Endodermal cell (in vitro differentiated cells): ENCODE measurements around the gene SRR. TPM values are rescaled to one million over a fixed set of nuclear protein-coding genes. Genes with fewer than 3 reads are reported as not detected.

Source experiments
- DNase-seq: peaks from one replicate; pipeline ENCODE4 v3.0.0-alpha.2; 2017
- H3K27ac ChIP-seq: 2 replicates; pipeline ENCODE4 v1.5.1; 2013; ENCODE audit warnings: mild to moderate bottlenecking, low read depth, low read length, moderate library complexity
- H3K27me3 ChIP-seq: 2 replicates; pipeline ENCODE4 v1.6.1; 2013; ENCODE audit warnings: mild to moderate bottlenecking, low read length, moderate library complexity; ENCODE audit not compliant: insufficient read depth, control insufficient read depth, poor library complexity, severe bottlenecking
- H3K36me3 ChIP-seq: 2 replicates; pipeline ENCODE4 v1.7.0; 2013; ENCODE audit warnings: mild to moderate bottlenecking, low read length, moderate library complexity; ENCODE audit not compliant: control insufficient read depth, insufficient read depth
- H3K4me1 ChIP-seq: one replicate; pipeline ENCODE4 v1.7.0; 2013; ENCODE audit warnings: low read length; ENCODE audit not compliant: control insufficient read depth, insufficient read depth
- H3K4me3 ChIP-seq: 2 replicates; pipeline ENCODE4 v1.5.1; 2013; ENCODE audit warnings: mild to moderate bottlenecking, low read length, moderate library complexity
- H3K9ac ChIP-seq: 2 replicates; pipeline ENCODE4 v1.6.1; 2013; ENCODE audit warnings: mild to moderate bottlenecking, low read length, moderate library complexity; ENCODE audit not compliant: poor library complexity, severe bottlenecking; ENCODE audit errors: extremely low read depth
- H3K9me3 ChIP-seq: 2 replicates; pipeline ENCODE4 v1.6.1; 2013; ENCODE audit warnings: mild to moderate bottlenecking, low read length, moderate library complexity; ENCODE audit not compliant: control insufficient read depth
- H3K27ac Mint-ChIP-seq: 2 replicates; pipeline ENCODE4 v1.8.0; 2020; ENCODE audit warnings: mixed read lengths
- H3K27me3 Mint-ChIP-seq: 2 replicates; pipeline ENCODE4 v1.8.0; 2021; ENCODE audit warnings: mild to moderate bottlenecking, mixed read lengths; ENCODE audit not compliant: insufficient read depth
- H3K36me3 Mint-ChIP-seq: 2 replicates; pipeline ENCODE4 v1.8.0; 2020; ENCODE audit warnings: low read depth, mixed read lengths
- H3K4me1 Mint-ChIP-seq: 2 replicates; pipeline ENCODE4 v1.8.0; 2020; ENCODE audit warnings: mixed read lengths
- H3K4me3 Mint-ChIP-seq: 2 replicates; pipeline ENCODE4 v1.8.0; 2020; ENCODE audit warnings: mild to moderate bottlenecking, moderate library complexity, mixed read lengths
- H3K9me3 Mint-ChIP-seq: 2 replicates; pipeline ENCODE4 v1.8.0; 2020; ENCODE audit warnings: mild to moderate bottlenecking, mixed read lengths
- CTCF ChIP-seq: fragments of 200-600 bp; sonication (generic); conservative IDR thresholded peaks from 2 replicates; pipeline ENCODE4 v1.5.0; 2021; ENCODE audit warnings: antibody characterized with exemption, mild to moderate bottlenecking
- WGBS, 2 experiments: methylation state at CpG; one replicate each; pipeline versions ENCODE4 v1.1.5 to v1.1.7; 2013; ENCODE audit warnings: missing lambda C conversion rate in 2 of 2, mixed read lengths in 1 of 2; ENCODE audit not compliant: insufficient coverage in 1 of 2, insufficient read length in 1 of 2; 5-methylcytosine and 5-hydroxymethylcytosine counted together
- total RNA-seq, 2 donors: library from RNA; stranded (reverse); fragmentation: NEBNext Ultra II Directional in 1 of 2; extraction: Animal tissue kit (Norgen Biotek cat#: 25700) in 1 of 2; gene quantifications; 2 replicates in 1 of 2; 3 replicates in 1 of 2; pipeline ENCODE4 v1.2.1, GENCODE V29; 2021

Gene SRR
- total RNA-seq, 2 donors from 2014 or later, result 10.2 to 38.0 TPM

GRCh38 chr17:2357237-2357636 is 53.5 kb downstream of the SRR start:
- Histone ChIP-seq H3K27me3 (no peaks in the 10 kb centered on the region), H3K27ac (no peak overlapping the region), H3K4me3 (no peak overlapping the region), H3K9ac (no peak overlapping the region), H3K36me3 (peaks cover 8% of the 10 kb centered on the region), H3K4me1 (no peaks in the 10 kb centered on the region), H3K9me3 (no peaks in the 10 kb centered on the region)
- no peak for DNase-seq
- 90 to 97% methylated on average over 2 to 4 of the region's 4 CpGs for WGBS, 2 experiments
- H3K36me3 Mint-ChIP-seq, result peaks cover 5% of the 10 kb centered on the region
- no peaks in the 10 kb centered on the region for H3K9me3 Mint-ChIP-seq
- H3K27me3 Mint-ChIP-seq, result no peaks in the 10 kb centered on the region
- H3K27ac Mint-ChIP-seq, result no peak overlapping the region
- H3K4me3 Mint-ChIP-seq, result no peak overlapping the region
- no peaks in the 10 kb centered on the region for H3K4me1 Mint-ChIP-seq
- no peak for TF ChIP-seq CTCF

GRCh38 chr17:2357931-2358434 is 54.2 kb downstream of the SRR start:
- Histone ChIP-seq H3K27me3 (no peaks in the 10 kb centered on the region), H3K9me3 (no peaks in the 10 kb centered on the region), H3K4me1 (no peaks in the 10 kb centered on the region), H3K36me3 (peaks cover 8% of the 10 kb centered on the region), H3K9ac (no peak overlapping the region), H3K4me3 (no peak overlapping the region), H3K27ac (peak overlapping the region; percentile 4)
- Mint-ChIP-seq H3K27me3 (no peaks in the 10 kb centered on the region), H3K4me1 (no peaks in the 10 kb centered on the region), H3K4me3 (no peak overlapping the region), H3K27ac (no peak overlapping the region), H3K9me3 (no peaks in the 10 kb centered on the region), H3K36me3 (peaks cover 9% of the 10 kb centered on the region)
- TF ChIP-seq CTCF, result no peak
- no peak for DNase-seq
- WGBS, 2 experiments, result 93 to 95% methylated on average over 9 to 10 of the region's 10 CpGs

DNA sequence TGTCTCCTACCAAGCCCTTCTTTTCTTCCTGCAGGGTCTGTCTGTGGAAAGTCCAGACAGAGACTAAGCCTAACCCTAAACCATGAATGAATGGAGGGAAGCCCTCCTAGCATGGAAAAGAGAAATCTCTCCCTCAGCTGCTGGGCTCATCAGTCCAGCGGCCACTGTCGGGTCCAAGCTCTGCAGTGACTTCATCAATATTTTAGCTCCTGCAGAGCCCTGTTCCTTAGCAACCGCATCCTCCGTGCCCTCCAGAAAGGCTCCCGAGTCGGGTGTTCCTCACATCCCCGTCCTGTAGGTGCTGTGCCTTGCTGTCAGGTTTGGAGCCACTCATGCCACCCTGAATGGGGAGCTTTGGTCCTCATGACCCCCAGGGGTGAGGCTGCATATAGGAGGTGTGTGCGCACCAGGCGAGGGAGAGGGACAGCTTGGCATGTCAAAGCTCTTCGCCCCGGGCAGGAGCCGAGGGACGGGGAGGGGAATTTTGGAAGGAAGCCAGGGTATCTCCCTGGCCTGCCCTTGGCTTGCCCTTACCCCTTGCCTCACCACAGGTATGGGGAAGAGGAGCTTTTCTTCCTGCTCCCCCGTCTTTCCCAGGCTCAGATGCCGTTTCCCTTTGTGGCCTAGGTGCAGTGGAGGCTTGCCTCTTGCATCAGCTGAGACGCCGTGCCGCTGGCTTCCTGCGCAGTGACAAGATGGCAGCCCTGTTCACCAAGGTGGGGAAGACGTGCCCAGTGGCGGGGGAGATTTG is 57.4 kb downstream of the SRR start:
- H3K9ac ChIP-seq, result no peak overlapping the region
- no peaks in the 10 kb centered on the region for H3K4me1 ChIP-seq
- H3K27me3 Mint-ChIP-seq, result no peaks in the 10 kb centered on the region

More for the DNA sequence above, 57.4 kb downstream of the SRR start:
- Mint-ChIP-seq H3K4me3 (no peak overlapping the region), H3K9me3 (no peaks in the 10 kb centered on the region), H3K4me1 (no peaks in the 10 kb centered on the region), H3K27ac (no peak overlapping the region), H3K36me3 (peaks cover 9% of the 10 kb centered on the region)
- Histone ChIP-seq H3K27me3 (no peaks in the 10 kb centered on the region), H3K27ac (no peak overlapping the region), H3K4me3 (no peak overlapping the region), H3K36me3 (peaks cover 21% of the 10 kb centered on the region), H3K9me3 (no peaks in the 10 kb centered on the region)
- no peak for TF ChIP-seq CTCF
- DNase-seq, result no peak
- 87 to 90% methylated on average over 10 to 21 of the region's 21 CpGs for WGBS, 2 experiments
